DOHH2 (cell line): Measurements from ENCODE around the gene PARP16.

ENCODE experiments used
- H3F3A ChIP-seq: fragments of 200-600 bp; sonication (generic), shearing (Covaris generic); 2 replicates; pipeline ENCODE4 v1.6.0; 2016; ENCODE audit warnings: antibody characterized with exemption, mild to moderate bottlenecking; ENCODE audit not compliant: control insufficient read depth, insufficient read depth
- H3K27ac ChIP-seq: fragments of 200-600 bp; sonication (generic); 2 replicates; pipeline ENCODE4 v1.5.1; 2014; ENCODE audit warnings: low read depth, mild to moderate bottlenecking, low read length, moderate library complexity
- H3K27me3 ChIP-seq: fragments of 200-600 bp; sonication (generic); 2 replicates; pipeline ENCODE4 v1.6.1; 2014; ENCODE audit warnings: mild to moderate bottlenecking, low read length, mixed read lengths; ENCODE audit not compliant: control insufficient read depth
- H3K36me3 ChIP-seq: fragments of 200-600 bp; sonication (generic); 2 replicates; pipeline ENCODE4 v1.6.1; 2014; ENCODE audit warnings: mild to moderate bottlenecking, low read length, moderate library complexity, mixed read lengths; ENCODE audit not compliant: control insufficient read depth
- H3K4me1 ChIP-seq: fragments of 200-600 bp; sonication (generic); 2 replicates; pipeline ENCODE4 v1.6.1; 2014; ENCODE audit warnings: mild to moderate bottlenecking, low read length, mixed read lengths; ENCODE audit not compliant: control insufficient read depth
- H3K4me2 ChIP-seq: fragments of 200-600 bp; sonication (generic); 2 replicates; pipeline ENCODE4 v1.6.0; 2014; ENCODE audit warnings: mild to moderate bottlenecking, low read length, moderate library complexity
- H3K4me3 ChIP-seq: fragments of 200-600 bp; sonication (generic); 2 replicates; pipeline ENCODE4 v1.5.1; 2014; ENCODE audit warnings: mild to moderate bottlenecking, low read length, mixed read lengths
- H3K79me2 ChIP-seq: fragments of 200-600 bp; sonication (generic); 2 replicates; pipeline ENCODE4 v1.6.1; 2014; ENCODE audit warnings: mild to moderate bottlenecking, low read length, mixed read lengths; ENCODE audit not compliant: control insufficient read depth
- H3K9me2 ChIP-seq: fragments of 200-600 bp; sonication (generic); replicated peaks from 2 replicates; pipeline ENCODE4 v1.6.1; 2014; ENCODE audit warnings: mild to moderate bottlenecking, low read length, mixed read lengths; ENCODE audit not compliant: control insufficient read depth
- H3K9me3 ChIP-seq: fragments of 200-600 bp; sonication (generic); 2 replicates; pipeline ENCODE4 v1.6.1; 2014; ENCODE audit warnings: antibody characterized with exemption, low read length, mixed read lengths; ENCODE audit not compliant: control insufficient read depth, insufficient read depth
- H4K20me1 ChIP-seq: fragments of 200-600 bp; sonication (generic); 2 replicates; pipeline ENCODE4 v1.6.0; 2014; ENCODE audit warnings: low read depth, mild to moderate bottlenecking, antibody characterized with exemption, low read length, moderate library complexity; ENCODE audit not compliant: control insufficient read depth, insufficient read depth
- EZH2phosphoT487 ChIP-seq: fragments of 200-600 bp; sonication (generic); IDR thresholded peaks from 2 replicates; pipeline ENCODE4 v1.6.1; 2017; ENCODE audit warnings: borderline replicate concordance, mild to moderate bottlenecking, antibody characterized with exemption, low read length, moderate library complexity, mixed read lengths
- TF ChIP-seq, protein P1 (sequence below): fragments of 200-600 bp; sonication (generic); IDR thresholded peaks from one replicate; pipeline ENCODE4 v1.5.1; 2014; ENCODE audit warnings: antibody characterized with exemption, mild to moderate bottlenecking, low read depth, low read length; ENCODE audit not compliant: poor library complexity, severe bottlenecking

PARP16 gene

GRCh38 chr15:65254356-65254755, 32.3 kb downstream of the PARP16 start:
- no peaks in the 10 kb centered on the region for H3F3A ChIP-seq
- no peak for TF ChIP-seq EZH2phosphoT487
- no peaks in the 10 kb centered on the region for H3K4me1 ChIP-seq

GRCh38 chr15:65249641-65250040, 37.0 kb downstream of the PARP16 start:
- Histone ChIP-seq H3K79me2 (no peaks in the 10 kb centered on the region), H3K4me1 (no peaks in the 10 kb centered on the region), H3K27ac (no peak overlapping the region), H3K27me3 (no peaks in the 10 kb centered on the region), H4K20me1 (no peaks in the 10 kb centered on the region), H3K9me3 (no peaks in the 10 kb centered on the region), H3K9me2 (no peaks in the 10 kb centered on the region), H3K4me2 (no peak overlapping the region), H3K4me3 (no peak overlapping the region), H3F3A (no peaks in the 10 kb centered on the region), H3K36me3 (no peaks in the 10 kb centered on the region)
- TF ChIP-seq EZH2phosphoT487 = no peak
- TF ChIP-seq, protein P1, sequence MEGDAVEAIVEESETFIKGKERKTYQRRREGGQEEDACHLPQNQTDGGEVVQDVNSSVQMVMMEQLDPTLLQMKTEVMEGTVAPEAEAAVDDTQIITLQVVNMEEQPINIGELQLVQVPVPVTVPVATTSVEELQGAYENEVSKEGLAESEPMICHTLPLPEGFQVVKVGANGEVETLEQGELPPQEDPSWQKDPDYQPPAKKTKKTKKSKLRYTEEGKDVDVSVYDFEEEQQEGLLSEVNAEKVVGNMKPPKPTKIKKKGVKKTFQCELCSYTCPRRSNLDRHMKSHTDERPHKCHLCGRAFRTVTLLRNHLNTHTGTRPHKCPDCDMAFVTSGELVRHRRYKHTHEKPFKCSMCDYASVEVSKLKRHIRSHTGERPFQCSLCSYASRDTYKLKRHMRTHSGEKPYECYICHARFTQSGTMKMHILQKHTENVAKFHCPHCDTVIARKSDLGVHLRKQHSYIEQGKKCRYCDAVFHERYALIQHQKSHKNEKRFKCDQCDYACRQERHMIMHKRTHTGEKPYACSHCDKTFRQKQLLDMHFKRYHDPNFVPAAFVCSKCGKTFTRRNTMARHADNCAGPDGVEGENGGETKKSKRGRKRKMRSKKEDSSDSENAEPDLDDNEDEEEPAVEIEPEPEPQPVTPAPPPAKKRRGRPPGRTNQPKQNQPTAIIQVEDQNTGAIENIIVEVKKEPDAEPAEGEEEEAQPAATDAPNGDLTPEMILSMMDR = no peak

More at GRCh38 chr15:65254356-65254755, 32.3 kb downstream of the PARP16 start:
- H3K4me2 ChIP-seq = no peak overlapping the region
- H3K27ac ChIP-seq = no peak overlapping the region
- no peaks in the 10 kb centered on the region; the same call in 1 of the 2 replicates for H3K36me3 ChIP-seq
- H3K9me3 ChIP-seq = no peaks in the 10 kb centered on the region
- H4K20me1 ChIP-seq = no peaks in the 10 kb centered on the region
- H3K9me2 ChIP-seq = no peaks in the 10 kb centered on the region
- H3K27me3 ChIP-seq = no peaks in the 10 kb centered on the region
- H3K79me2 ChIP-seq = no peaks in the 10 kb centered on the region
- H3K4me3 ChIP-seq = no peak overlapping the region

GRCh38 chr15:65248511-65249255, 38.0 kb downstream of the PARP16 start:
- Histone ChIP-seq H3F3A (no peaks in the 10 kb centered on the region), H3K4me3 (no peak overlapping the region), H3K79me2 (no peaks in the 10 kb centered on the region), H3K27me3 (no peaks in the 10 kb centered on the region), H3K9me2 (no peaks in the 10 kb centered on the region), H3K4me1 (no peaks in the 10 kb centered on the region), H4K20me1 (no peaks in the 10 kb centered on the region), H3K4me2 (no peak overlapping the region), H3K27ac (no peak overlapping the region), H3K36me3 (no peaks in the 10 kb centered on the region), H3K9me3 (no peaks in the 10 kb centered on the region)
- TF ChIP-seq EZH2phosphoT487 = no peak
- TF ChIP-seq, protein P1 = no peak

- no peak for TF ChIP-seq EZH2phosphoT487
- no peaks in the 10 kb centered on the region for H3K9me3 ChIP-seq
- H3K4me3 ChIP-seq = no peak overlapping the region
- H3K27me3 ChIP-seq = no peaks in the 10 kb centered on the region
- H3K4me1 ChIP-seq = no peaks in the 10 kb centered on the region
- H3K9me2 ChIP-seq = no peaks in the 10 kb centered on the region
- no peaks in the 10 kb centered on the region for H4K20me1 ChIP-seq
- no peaks in the 10 kb centered on the region for H3K36me3 ChIP-seq
- no peaks in the 10 kb centered on the region for H3K79me2 ChIP-seq
- peaks cover 6% of the 10 kb centered on the region; the same call in 1 of the 2 replicates for H3F3A ChIP-seq
- no peak overlapping the region for H3K27ac ChIP-seq
- no peak overlapping the region for H3K4me2 ChIP-seq
Observed at GRCh38 chr15:65246939-65247338, 39.7 kb downstream of the PARP16 start.
